ENCODE measurements around the gene LGR6.

The LGR6 gene

DNA sequence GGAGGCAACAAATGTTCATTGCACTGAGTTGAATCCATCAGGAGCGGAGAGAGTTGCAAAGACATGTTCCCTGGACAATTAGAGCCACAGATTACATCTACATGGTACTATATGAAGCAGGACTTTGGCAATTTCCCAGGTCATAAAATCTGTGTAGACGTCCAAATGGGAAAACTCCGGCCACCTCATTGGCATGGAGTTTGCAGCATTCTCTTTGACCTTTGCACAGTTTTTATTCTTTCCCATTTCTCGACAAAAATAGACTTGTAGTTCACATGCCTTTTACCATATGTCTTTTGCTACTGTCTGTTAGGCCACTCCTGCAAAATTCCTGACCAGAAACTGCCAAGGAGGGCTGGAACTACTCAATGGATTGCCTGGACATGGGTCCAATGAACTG lies 100.0 kb downstream of the LGR6 start:
- no peak for DNase-seq

DNA sequence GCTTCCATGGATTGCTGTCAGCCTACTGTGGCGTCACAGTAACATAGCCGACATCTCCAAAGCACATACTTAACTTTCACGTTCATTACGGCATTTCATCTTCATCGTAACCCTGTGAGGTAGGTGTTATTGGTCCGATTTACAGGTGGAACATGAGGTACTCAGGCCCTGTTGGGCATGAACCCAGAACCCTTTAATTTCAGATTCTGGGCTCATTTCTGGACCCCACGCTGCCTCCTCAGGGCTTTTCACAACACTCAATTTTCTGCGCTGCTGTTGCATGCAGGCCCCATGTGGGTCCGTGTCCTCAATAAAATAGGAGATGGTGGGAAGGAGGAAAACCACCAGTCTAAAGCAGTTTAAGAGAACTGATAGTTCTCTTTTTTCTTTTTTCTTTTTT lies 108.6 kb downstream of the LGR6 start:
- no peak for DNase-seq

DNA sequence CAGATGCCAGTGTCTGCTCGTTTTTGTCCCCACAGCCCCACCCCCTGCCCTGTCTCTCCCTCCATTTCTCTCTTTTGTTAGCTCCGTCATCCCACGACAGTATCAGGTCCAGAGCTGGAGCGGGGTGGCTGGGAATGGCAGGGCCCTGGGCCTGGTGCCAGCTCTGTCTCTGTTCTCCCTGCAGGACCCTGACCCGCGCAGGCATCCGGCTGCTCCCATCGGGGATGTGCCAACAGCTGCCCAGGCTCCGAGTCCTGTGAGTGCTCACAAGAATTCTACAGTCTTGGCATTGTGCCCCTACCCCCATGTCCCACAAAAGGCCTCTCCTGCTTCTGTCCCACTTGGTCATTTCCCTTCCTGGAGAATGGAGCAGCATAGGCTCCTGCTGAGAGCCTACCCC lies 110.8 kb downstream of the LGR6 start:
- DNase-seq, result no peak

- no peak for DNase-seq
Measured at GRCh38 chr1:202305168-202305567, 111.6 kb downstream of the LGR6 start.

- DNase-seq, result no peak
Measured at GRCh38 chr1:202306535-202307345, 113.1 kb downstream of the LGR6 start.

- no peak for DNase-seq
Measured at GRCh38 chr1:202310071-202310725, 116.6 kb downstream of the LGR6 start.

DNA sequence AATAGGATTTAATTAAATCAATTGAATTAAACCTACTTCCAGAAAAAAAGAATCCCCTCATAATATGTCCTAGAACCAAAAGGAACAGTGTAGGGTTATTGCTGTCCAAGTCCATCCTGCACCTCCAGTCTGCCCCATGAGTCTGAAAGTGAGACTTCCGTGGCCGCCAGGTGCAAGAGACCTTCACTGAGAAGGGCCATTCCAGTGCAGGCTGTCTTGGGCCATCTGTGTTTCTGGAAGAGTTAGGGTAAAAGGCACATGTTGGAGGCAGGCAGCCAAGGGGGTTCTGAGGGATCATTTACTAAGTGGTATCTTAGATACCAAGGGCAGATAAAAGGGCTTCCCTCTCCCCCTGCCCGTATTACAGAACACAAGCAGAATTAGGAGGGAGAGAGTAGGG lies 117.1 kb downstream of the LGR6 start:
- DNase-seq, result no peak

- no peak for DNase-seq
Measured at GRCh38 chr1:202311875-202312635, 118.5 kb downstream of the LGR6 start.

- DNase-seq, result peak; percentile 64 to 76
Measured at GRCh38 chr1:202315576-202316168, 122.1 kb downstream of the LGR6 start.

- no peak for DNase-seq
Measured at GRCh38 chr1:202316186-202316585, 122.6 kb downstream of the LGR6 start.

GRCh38 chr1:202317941-202318925 lies 124.6 kb downstream of the LGR6 start:
- no peak for DNase-seq

GRCh38 chr1:202319381-202320080 lies 125.9 kb downstream of the LGR6 start:
- no peak for DNase-seq

GRCh38 chr1:202320081-202320405 lies 126.4 kb downstream of the LGR6 start:
- no peak for DNase-seq

DNA sequence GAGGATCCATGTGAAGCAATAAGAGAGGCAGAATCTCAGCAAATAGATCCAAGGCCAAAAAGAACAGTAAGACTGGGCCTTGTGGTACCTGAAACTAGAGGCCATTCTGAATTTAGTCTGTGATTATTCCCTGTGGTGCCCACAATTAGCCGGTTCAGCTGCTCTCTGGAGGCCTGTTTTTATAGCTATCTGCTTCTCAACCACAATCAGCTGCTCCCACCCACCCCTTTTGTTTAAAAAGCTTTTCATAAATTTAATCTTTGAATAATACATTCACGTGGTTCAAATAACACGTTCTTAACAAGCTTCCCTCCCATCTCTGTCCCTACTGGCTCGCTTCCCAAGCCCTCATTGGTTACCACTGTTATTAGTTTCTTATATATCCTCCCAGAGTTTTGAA lies 130.1 kb downstream of the LGR6 start:
- DNase-seq, result no peak

DNA sequence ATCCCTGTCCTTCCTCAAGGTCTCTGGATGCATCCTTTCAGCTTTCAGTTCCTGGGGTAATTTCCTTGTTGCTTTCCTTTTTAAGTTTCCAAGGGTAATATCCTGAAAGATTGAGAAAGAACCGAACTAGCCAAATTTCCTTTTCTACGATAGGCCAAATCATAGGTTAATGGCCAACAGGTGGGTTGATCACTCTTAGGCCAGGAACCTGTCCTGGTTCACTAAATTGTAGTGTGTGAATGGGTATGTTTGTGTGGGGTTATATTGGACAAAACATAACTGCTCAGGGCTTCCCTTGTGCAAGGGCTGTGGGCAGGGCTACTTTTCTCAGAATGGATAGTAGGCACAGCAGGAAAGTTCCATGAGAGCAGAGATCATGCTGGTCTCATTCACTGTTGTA lies 131.0 kb downstream of the LGR6 start:
- DNase-seq, result no peak

GRCh38 chr1:202329891-202330290 lies 136.3 kb downstream of the LGR6 start:
- DNase-seq, result no peak

GRCh38 chr1:202333861-202334260 lies 140.3 kb downstream of the LGR6 start:
- DNase-seq, result no peak

DNA sequence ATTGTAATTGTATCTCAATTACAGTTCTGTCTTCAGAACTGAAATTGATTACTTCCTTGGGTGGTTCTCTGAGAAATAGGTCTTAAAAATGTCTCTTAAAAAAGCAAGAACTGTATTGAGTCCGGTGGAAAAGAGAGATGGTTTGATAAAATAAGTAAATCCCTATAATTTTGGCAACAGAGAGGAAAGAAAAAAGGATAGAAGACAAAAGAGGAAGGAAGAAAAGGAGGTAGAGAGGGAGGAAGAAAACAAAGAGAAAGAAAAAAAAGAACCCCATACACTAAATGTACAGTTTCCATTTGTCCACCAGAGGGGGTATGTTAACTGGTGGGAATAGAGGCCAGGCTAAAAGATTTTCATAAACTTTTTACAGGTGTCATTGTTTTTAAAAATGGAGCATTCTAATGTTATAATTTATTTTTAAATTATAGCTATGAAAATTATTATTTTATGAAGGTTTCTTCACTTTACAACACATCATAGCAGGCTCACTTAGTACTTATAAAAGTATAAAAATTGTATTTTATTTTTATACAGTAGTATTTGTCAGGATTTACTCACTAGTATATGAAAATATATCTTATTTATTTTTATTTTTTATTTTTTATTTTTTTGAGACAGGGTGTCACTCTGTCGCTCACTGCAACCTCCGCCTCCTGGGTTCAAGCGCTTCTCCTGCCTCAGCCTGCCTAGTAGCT lies 150.2 kb downstream of the LGR6 start:
- DNase-seq, result peak in 1 of 2 donors; percentile 69

DNA sequence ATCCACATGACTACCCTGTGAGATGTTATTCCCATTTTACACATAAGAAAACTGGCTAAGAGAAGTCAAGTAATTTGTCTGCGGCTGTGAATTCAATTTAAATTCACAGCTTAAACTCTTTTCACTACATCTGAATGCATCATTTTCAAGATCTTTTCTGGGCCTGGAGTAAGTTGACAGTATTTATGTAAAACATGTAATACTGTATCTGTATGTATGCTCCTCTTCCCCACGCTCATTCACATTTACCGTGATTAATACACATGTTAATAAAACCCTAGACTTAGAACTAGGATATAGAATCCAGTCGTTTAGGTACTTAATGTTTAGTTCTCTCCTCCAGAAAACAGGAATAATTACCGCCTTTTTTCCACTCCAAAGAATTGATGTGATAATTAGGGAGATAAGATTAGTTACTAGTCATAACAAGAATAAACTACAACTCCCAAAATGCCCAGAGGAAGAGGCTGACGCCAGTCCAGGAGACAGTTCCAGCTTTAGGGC lies 154.5 kb downstream of the LGR6 start:
- DNase-seq, result peak in 1 of 2 donors; percentile 3

DNA sequence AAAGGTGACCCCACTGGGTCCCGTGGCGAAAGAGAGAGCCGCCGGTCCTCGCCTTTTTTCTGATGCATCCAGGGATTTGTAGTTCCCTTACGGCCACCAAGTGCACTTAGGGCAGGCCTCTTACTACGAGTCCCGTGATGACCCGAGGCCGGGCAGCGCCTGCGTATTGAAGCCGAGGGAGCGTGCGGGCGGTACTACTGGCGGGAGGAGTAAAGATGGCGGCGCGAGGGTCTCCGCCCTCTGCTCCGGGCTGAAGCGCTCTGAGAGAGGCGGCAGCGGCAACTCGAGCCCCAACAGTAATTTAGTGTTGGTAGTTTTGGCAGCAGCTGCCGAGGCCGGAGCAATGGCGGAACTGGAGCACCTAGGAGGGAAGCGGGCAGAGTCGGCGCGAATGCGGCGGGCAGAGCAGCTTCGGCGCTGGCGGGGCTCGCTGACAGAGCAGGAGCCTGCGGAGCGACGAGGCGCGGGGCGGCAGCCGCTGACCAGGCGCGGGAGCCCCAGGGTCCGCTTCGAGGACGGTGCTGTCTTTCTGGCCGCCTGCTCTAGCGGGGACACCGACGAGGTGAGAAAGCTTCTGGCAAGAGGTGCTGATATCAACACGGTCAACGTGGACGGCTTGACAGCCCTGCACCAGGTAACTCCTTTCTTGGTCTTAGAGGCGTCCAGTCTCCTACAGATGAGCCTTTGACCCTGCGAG lies 155.1 kb downstream of the LGR6 start, which contains the start of gene PPP1R12B:
PPP1R12B (plus strand) TSS at position 191 of the 697 bp plus-strand sequence; CDS start at position 344, 153 bp downstream.
- peak; percentile 97 for DNase-seq
